Common myeloid progenitor, CD34-positive (primary cell): Measurements from ENCODE around the gene TMEM215.

ENCODE experiments used
- CTCF ChIA-PET: fragments of 350-600 bp; sonication (Branson Sonifier 250); formaldehyde crosslinking; loops from one replicate; lab custom pipeline; 2021; ENCODE audit warnings: antibody characterized with exemption; lab: Charles Lee
- POLR2A ChIA-PET: fragments of 350-600 bp; sonication (Branson Sonifier 250); formaldehyde crosslinking; loops from one replicate; lab custom pipeline; 2021; ENCODE audit warnings: antibody characterized with exemption; lab: Charles Lee
- DNase-seq, 3 donors: peaks; one replicate each; pipeline versions ENCODE4 v3.0.0 to v3.0.0-alpha.2; 2013
- H3K27ac ChIP-seq, 2 experiments: 1 replicate in 1 of 2; 2 replicates in 1 of 2; pipeline ENCODE4 v1.7.0; 2013; ENCODE audit warnings: inconsistent platforms in 2 of 2, low read length in 2 of 2, mild to moderate bottlenecking in 2 of 2, low read depth in 1 of 2, moderate library complexity in 1 of 2; ENCODE audit not compliant: severe bottlenecking in 2 of 2, insufficient read depth in 1 of 2, poor library complexity in 1 of 2
- H3K27me3 ChIP-seq, 5 experiments: replicated peaks in 2 of 5; 1 replicate in 3 of 5; 2 replicates in 2 of 5; pipeline versions ENCODE4 v1.6.1 to v1.7.0; 2013; ENCODE audit warnings: low read length in 4 of 5, mild to moderate bottlenecking in 2 of 5, moderate library complexity in 2 of 5, inconsistent platforms in 1 of 5; ENCODE audit not compliant: insufficient read depth in 5 of 5, control insufficient read depth in 4 of 5
- H3K36me3 ChIP-seq, 4 experiments: 1 replicate in 2 of 4; 2 replicates in 2 of 4; pipeline versions ENCODE4 v1.6.1 to v1.7.0; 2013; ENCODE audit warnings: low read length in 3 of 4, control low read depth in 1 of 4, mild to moderate bottlenecking in 1 of 4; ENCODE audit not compliant: control insufficient read depth in 4 of 4, insufficient read depth in 4 of 4
- H3K4me1 ChIP-seq, 4 experiments: 1 replicate in 3 of 4; 2 replicates in 1 of 4; pipeline versions ENCODE4 v1.6.1 to v1.7.1; 2013; ENCODE audit warnings: low read length in 3 of 4, mild to moderate bottlenecking in 3 of 4, control low read depth in 1 of 4, inconsistent platforms in 1 of 4, moderate library complexity in 1 of 4; ENCODE audit not compliant: control insufficient read depth in 4 of 4, insufficient read depth in 4 of 4; ENCODE audit errors: control extremely low read depth in 1 of 4
- H3K4me3 ChIP-seq, 7 experiments: 1 replicate in 4 of 7; 2 replicates in 3 of 7; pipeline versions ENCODE4 v1.5.1 to v1.7.0; 2013; ENCODE audit warnings: mild to moderate bottlenecking in 7 of 7, low read length in 6 of 7, moderate library complexity in 6 of 7, inconsistent platforms in 2 of 7, low read depth in 2 of 7, control low read depth in 1 of 7; ENCODE audit not compliant: insufficient read depth in 4 of 7, control insufficient read depth in 1 of 7; ENCODE audit errors: extremely low read depth in 1 of 7
- H3K9me3 ChIP-seq, 5 experiments: 1 replicate in 4 of 5; 2 replicates in 1 of 5; pipeline versions ENCODE4 v1.6.1 to v1.7.1; 2013; ENCODE audit warnings: low read length in 4 of 5, mild to moderate bottlenecking in 2 of 5, inconsistent platforms in 1 of 5, low read depth in 1 of 5, moderate library complexity in 1 of 5; ENCODE audit not compliant: control insufficient read depth in 4 of 5, insufficient read depth in 2 of 5; ENCODE audit errors: control extremely low read depth in 1 of 5
- WGBS: methylation state at CpG from one replicate; pipeline ENCODE4 v1.1.5; 2013; ENCODE audit not compliant: insufficient coverage; 5-methylcytosine and 5-hydroxymethylcytosine counted together

Gene TMEM215

DNA sequence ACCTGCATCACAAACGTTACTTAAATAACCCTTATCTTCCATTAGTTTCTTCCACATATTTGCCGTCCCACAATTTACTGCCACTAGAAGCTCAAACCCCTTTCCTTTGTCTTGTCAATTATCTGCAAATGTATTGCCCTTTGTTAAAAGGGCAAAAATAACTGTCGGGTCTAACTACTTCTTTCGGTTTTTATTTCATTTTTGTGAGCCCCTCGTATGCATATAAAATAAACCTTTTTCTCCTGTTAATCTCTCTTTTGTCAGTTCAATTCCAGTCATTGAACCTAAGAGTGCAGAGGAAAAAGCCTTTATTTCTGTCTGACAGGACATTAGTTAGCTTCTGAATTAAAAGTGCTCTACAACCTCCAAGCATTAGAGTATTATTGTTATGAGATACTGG, 45.5 kb downstream of the TMEM215 start:
- Histone ChIP-seq H3K27ac (no peak overlapping the region), H3K36me3 (no peaks in the 10 kb centered on the region), H3K4me3 (no peak overlapping the region), H3K4me1 (no peaks in the 10 kb centered on the region), H3K9me3 (peaks cover 0 to 1% (median 0%) of the 10 kb centered on the region in 5 experiments), H3K27me3 (peaks cover 3 to 77% (median 25%) of the 10 kb centered on the region in 5 experiments)
- ChIA-PET POLR2A (no interaction called here), CTCF (no interaction called here)
- 86% methylated on average over 5 of the region's 5 CpGs for WGBS
- DNase-seq = no peak

DNA sequence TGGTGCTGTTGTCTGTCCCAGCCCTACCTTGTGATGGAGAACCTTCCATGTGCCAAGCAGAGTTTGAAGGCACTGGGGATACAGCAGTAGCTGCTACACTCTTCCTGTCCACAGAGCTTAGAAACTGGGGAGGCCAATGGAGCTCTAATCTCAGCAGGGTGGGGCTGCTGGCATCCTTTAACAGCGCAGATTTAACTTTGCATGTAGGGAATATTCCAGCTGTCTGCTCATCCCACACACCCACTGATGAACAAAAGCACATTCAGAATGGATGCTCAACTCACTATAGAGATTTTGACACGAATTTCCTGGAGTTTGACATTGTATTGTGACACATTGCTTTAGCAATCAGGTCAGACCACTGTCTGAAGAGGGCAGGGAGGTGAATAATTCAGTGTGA, 49.0 kb downstream of the TMEM215 start:
- no peaks in the 10 kb centered on the region for H3K36me3 ChIP-seq
- DNase-seq = no peak
- H3K4me1 ChIP-seq = no peaks in the 10 kb centered on the region
- no peak overlapping the region for H3K4me3 ChIP-seq
- H3K27ac ChIP-seq = no peak overlapping the region
- CTCF ChIA-PET = interaction anchor here (0.8 kb wide), 1 partner anchor 12 kb away, joined by 3 read pairs; no protein-coding TSS in a partner anchor
- WGBS = no CpG with 5 or more reads among the region's 2 CpGs
- H3K9me3 ChIP-seq = peaks cover 0 to 1% (median 0%) of the 10 kb centered on the region in 5 experiments
- POLR2A ChIA-PET = no interaction called here
- peaks cover 0 to 51% (median 20%) of the 10 kb centered on the region in 5 experiments for H3K27me3 ChIP-seq
